Type B pancreatic cell (in vitro differentiated cells): Measurements from ENCODE around the gene MTMR6. TPM values are rescaled to one million over a fixed set of nuclear protein-coding genes. Genes with fewer than 3 reads are reported as not detected.
A peak's percentile ranks its signal among the peaks of the same experiment; 100 is the strongest.

Experiments
- DNase-seq: peaks from one replicate; pipeline ENCODE4 v3.0.0; 2021; ENCODE audit warnings: mixed read lengths; ENCODE audit not compliant: unreplicated experiment; ENCODE audit errors: extremely low spot score
- H3K27ac Mint-ChIP-seq: 2 replicates; pipeline ENCODE4 v1.8.0; 2021; ENCODE audit warnings: mild to moderate bottlenecking, mixed read lengths
- H3K27me3 Mint-ChIP-seq: 2 replicates; pipeline ENCODE4 v1.8.0; 2021; ENCODE audit warnings: mixed read lengths
- H3K36me3 Mint-ChIP-seq: 2 replicates; pipeline ENCODE4 v1.8.0; 2021; ENCODE audit warnings: mixed read lengths
- H3K4me1 Mint-ChIP-seq: one replicate; pipeline ENCODE4 v1.8.0; 2021; ENCODE audit warnings: mixed read lengths; ENCODE audit not compliant: unreplicated experiment
- H3K4me3 Mint-ChIP-seq: 2 replicates; pipeline ENCODE4 v1.8.0; 2021; ENCODE audit warnings: mild to moderate bottlenecking, mixed read lengths
- H3K9me3 Mint-ChIP-seq: 2 replicates; pipeline ENCODE4 v1.8.0; 2021; ENCODE audit warnings: mixed read lengths
- long read RNA-seq: library from polyadenylated mRNA; unstranded; transcript quantifications from one replicate; pipeline ENCODE4 v2.0.0, GENCODE V29; 2020
- total RNA-seq: library from RNA; stranded (reverse); gene quantifications from 2 replicates; pipeline ENCODE4 v1.2.1, GENCODE V29; 2021; ENCODE audit warnings: low replicate concordance
- TF ChIP-seq, protein P1 (sequence below): fragments of 200-600 bp; sonication (generic); conservative IDR thresholded peaks from 2 replicates; pipeline ENCODE4 v1.5.0; 2021; ENCODE audit warnings: antibody characterized with exemption, mild to moderate bottlenecking

The MTMR6 gene
- 11.4 and 11.8 TPM in 2 replicates for total RNA-seq
- long read RNA-seq, full-length matches to known transcripts = 25 of 39 reads
- long read RNA-seq, partial matches to known transcripts = 8 of 39 reads
- long read RNA-seq, other reads (novel, unspliced or antisense) = 6 of 39 reads

DNA sequence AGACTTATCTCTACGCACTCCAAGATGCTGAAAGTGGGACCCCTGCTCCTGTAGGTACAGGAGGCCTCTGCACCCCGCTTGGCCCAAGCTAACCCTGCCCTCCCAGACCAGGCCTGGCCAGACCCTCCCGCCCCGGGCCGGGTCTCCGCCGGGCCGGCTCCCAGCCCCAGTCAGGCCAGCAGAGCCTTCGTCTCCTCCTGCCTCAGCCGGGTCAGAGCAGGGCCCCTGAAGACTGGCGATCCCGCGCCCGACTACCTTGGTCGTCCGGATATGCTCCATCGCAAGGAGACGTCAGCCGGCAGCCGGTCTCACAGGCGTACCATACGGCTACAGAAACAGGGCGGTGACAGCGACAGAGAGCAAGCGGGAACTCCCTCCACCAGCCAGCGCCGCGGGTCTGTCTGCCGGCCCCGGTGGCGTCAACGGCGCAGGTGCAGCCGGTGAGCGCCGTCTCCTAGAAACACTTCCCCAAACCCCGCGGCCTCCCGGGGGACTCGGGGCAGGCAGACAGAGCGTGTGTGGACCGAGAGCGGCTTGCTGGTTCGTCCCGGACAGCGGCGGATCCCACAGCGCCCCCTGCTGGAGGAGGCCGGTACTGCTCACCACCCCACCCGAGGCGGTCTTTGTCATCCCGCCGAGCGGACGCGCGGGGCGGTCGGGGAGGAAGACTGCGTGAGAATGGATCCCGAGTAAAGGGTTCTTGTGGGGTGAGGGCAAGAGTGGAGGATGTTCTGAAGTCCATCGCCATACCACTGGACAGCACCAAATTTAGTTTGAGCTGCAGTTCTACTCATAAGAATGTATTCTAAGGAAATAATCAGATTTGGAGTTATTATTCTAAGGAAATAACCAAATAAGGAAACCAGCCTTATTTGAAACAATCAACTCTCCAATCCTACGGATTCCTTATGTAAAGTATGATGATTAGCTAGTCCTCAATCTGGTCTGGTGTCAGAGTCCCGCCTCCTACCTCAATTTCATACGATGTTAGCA, at the start of gene MTMR6:
Gene MTMR6 (minus strand): TSS at position 520 of the 993 bp plus-strand sequence. CDS start 241 bp downstream, at position 279.
- H3K4me3 Mint-ChIP-seq = peak within 1 kb of the TSS; percentile 94
- H3K27me3 Mint-ChIP-seq = peaks cover 27% of the 10 kb centered on the region
- H3K4me1 Mint-ChIP-seq = peaks cover 10% of the 10 kb centered on the region
- H3K36me3 Mint-ChIP-seq = no peaks in the 10 kb centered on the region
- H3K27ac Mint-ChIP-seq = peak within 1 kb of the TSS; percentile 92
- peak; percentile 97 for DNase-seq
- no peaks in the 10 kb centered on the region for H3K9me3 Mint-ChIP-seq
- TF ChIP-seq, protein P1, sequence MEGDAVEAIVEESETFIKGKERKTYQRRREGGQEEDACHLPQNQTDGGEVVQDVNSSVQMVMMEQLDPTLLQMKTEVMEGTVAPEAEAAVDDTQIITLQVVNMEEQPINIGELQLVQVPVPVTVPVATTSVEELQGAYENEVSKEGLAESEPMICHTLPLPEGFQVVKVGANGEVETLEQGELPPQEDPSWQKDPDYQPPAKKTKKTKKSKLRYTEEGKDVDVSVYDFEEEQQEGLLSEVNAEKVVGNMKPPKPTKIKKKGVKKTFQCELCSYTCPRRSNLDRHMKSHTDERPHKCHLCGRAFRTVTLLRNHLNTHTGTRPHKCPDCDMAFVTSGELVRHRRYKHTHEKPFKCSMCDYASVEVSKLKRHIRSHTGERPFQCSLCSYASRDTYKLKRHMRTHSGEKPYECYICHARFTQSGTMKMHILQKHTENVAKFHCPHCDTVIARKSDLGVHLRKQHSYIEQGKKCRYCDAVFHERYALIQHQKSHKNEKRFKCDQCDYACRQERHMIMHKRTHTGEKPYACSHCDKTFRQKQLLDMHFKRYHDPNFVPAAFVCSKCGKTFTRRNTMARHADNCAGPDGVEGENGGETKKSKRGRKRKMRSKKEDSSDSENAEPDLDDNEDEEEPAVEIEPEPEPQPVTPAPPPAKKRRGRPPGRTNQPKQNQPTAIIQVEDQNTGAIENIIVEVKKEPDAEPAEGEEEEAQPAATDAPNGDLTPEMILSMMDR = peak; percentile 100

DNA sequence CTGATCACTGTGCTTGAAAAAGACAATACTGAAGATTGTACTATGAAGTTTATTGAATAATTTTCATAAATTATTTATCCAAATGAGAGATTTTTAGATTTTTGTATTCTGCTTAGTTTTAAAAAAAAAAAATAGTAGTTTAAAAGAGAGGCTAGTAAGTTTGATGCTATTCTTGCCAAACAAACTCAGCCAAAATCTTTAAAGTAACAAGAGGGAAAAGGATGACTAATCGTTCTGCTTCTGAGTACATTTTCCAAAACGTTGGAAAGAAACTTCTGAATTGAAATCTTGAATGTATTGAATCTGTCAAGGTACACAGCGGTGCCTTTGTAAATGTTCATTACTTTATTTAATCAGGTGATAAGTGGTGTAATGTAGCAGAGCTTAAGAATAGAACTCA, 48.6 kb upstream of the MTMR6 start:
- H3K4me1 Mint-ChIP-seq = no peaks in the 10 kb centered on the region
- H3K36me3 Mint-ChIP-seq = peaks cover 18% of the 10 kb centered on the region
- TF ChIP-seq, protein P1 = no peak
- no peak for DNase-seq
- H3K27me3 Mint-ChIP-seq = no peaks in the 10 kb centered on the region
- H3K9me3 Mint-ChIP-seq = no peaks in the 10 kb centered on the region
- H3K4me3 Mint-ChIP-seq = no peak overlapping the region
- no peak overlapping the region for H3K27ac Mint-ChIP-seq

DNA sequence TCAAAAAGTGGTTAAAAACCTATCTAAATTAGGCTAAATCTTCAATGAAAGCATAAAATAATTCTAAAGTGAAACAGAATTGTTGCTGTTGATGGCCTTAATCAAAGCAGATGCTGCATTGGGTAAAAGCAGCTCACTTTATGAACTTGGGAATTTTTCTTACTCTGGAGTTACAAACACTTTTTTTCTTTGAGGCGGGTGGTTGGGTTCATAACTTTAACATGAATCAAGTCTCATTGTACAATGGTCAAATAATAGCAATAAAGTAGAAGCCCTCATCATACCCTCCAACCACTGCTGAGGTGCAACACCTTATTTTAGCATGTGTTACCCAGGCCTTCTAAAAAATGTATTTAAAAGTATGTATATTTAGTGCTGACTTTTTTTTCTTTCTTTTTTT, 43.3 kb upstream of the MTMR6 start:
- peaks cover 29% of the 10 kb centered on the region for H3K36me3 Mint-ChIP-seq
- no peak for DNase-seq

DNA sequence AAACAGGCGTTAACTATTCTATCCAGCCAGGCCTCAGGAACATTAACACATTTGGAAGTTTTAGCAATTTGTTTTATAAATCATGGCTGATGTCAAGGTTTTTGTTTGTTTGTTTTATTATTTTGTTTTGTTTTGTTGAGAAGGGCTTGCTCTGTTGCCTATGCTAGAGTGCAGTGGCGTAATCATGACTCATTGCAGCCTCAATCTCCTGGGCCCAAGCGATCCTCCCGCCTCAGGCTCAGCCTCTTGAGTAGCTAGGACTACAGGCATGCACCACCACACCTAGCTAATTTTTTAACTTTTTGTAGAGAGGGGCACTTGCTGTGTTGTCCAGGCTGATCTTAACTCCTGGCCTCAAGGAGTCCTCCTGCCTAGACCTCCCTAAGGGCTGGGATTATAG, 42.4 kb upstream of the MTMR6 start:
- TF ChIP-seq, protein P1 = no peak
- no peak for DNase-seq
- no peaks in the 10 kb centered on the region for H3K27me3 Mint-ChIP-seq
- no peak overlapping the region for H3K4me3 Mint-ChIP-seq
- H3K4me1 Mint-ChIP-seq = no peaks in the 10 kb centered on the region
- no peaks in the 10 kb centered on the region for H3K9me3 Mint-ChIP-seq
- H3K36me3 Mint-ChIP-seq = peaks cover 32% of the 10 kb centered on the region
- H3K27ac Mint-ChIP-seq = no peak overlapping the region

More for the DNA sequence above, 43.3 kb upstream of the MTMR6 start:
- Mint-ChIP-seq H3K9me3 (no peaks in the 10 kb centered on the region), H3K4me3 (no peak overlapping the region), H3K27ac (no peak overlapping the region), H3K4me1 (no peaks in the 10 kb centered on the region), H3K27me3 (no peaks in the 10 kb centered on the region)
- TF ChIP-seq, protein P1 = no peak

DNA sequence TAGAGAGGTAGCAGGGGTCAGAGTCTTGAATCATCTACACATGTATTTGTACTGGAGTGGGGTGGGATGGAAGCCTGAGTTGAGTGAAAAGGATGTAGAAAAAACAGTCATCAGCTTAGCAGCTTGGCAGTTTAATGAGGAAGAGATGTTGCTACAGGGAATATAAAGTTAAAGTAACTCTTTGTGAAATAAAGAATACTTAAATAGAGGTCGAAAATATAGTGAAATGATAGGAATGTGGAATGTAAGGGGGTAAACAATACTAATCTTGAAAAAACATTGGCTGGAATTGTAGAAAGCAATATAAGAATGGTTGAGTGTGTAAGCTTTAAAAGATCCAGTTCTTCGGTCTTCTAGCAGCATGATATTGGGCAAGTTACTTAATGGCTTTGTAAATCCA, 36.8 kb upstream of the MTMR6 start:
- H3K27me3 Mint-ChIP-seq = no peaks in the 10 kb centered on the region
- TF ChIP-seq, protein P1 = no peak
- H3K4me1 Mint-ChIP-seq = no peaks in the 10 kb centered on the region
- H3K9me3 Mint-ChIP-seq = no peaks in the 10 kb centered on the region
- no peak overlapping the region for H3K4me3 Mint-ChIP-seq
- peaks cover 23% of the 10 kb centered on the region for H3K36me3 Mint-ChIP-seq
- no peak overlapping the region for H3K27ac Mint-ChIP-seq
- no peak for DNase-seq
